Airway epithelial cell (primary cell): Measurements from ENCODE around the gene CMBL. TPM values are rescaled to one million over a fixed set of nuclear protein-coding genes. Genes with fewer than 3 reads are reported as not detected.

Experiments used
- total RNA-seq: library from RNA; depleted of rRNA; stranded (reverse); fragments of >200 nt; gene quantifications from 2 replicates; pipeline ENCODE4 v1.2.3, GENCODE V29; 2015

The CMBL gene
- 0.98 and 3.1 TPM in 2 replicates for total RNA-seq

DNA sequence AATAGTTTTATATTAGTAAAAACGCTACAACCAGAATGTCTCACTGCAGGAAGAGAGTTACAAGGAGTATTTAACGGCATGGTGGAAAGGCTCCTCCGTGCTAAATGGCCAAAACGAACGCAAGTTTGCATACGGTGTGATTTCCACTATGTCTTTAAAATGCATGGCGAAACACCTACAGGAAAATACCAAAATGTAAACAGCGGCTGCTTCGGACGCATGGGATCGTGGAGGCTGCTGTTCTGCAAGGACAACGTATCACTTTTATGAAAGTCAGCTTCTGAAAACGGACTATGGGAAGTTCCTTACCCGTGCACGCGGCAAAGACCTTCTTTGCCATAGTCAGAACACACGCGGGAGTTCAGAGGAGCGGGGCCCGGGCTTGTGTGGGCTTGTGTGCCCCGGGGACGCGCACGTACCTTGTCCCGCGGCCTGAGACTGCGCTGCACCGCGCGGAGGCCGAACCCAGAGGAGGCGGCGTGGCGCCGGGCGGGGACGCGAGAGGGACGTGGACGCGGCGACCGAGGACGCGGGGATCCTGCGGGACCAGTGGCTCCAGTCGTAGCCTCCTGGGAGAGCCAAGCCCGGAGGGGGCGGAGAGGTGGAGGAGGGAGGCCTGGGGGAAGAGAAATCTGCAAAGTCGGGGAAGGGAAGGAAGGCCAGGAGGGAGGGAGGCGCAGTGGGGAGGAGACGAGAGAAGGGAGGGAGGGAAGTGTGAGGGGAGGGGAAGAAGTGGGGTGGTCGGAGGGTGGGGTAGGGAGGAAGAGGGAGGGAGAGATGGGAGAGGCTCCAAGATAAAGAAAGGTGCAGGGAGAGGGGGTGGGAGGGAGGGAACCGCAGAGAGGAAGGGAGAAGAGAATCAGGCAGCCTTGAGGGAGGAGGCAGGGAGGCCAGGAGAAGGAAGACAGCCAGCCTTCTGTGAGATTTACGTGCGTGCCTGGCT lies at the start of gene CMBL:
TSS of gene CMBL (minus strand) at position 697 of the 943 bp plus-strand sequence. CDS start 17,140 bp downstream, outside the sequence.

DNA sequence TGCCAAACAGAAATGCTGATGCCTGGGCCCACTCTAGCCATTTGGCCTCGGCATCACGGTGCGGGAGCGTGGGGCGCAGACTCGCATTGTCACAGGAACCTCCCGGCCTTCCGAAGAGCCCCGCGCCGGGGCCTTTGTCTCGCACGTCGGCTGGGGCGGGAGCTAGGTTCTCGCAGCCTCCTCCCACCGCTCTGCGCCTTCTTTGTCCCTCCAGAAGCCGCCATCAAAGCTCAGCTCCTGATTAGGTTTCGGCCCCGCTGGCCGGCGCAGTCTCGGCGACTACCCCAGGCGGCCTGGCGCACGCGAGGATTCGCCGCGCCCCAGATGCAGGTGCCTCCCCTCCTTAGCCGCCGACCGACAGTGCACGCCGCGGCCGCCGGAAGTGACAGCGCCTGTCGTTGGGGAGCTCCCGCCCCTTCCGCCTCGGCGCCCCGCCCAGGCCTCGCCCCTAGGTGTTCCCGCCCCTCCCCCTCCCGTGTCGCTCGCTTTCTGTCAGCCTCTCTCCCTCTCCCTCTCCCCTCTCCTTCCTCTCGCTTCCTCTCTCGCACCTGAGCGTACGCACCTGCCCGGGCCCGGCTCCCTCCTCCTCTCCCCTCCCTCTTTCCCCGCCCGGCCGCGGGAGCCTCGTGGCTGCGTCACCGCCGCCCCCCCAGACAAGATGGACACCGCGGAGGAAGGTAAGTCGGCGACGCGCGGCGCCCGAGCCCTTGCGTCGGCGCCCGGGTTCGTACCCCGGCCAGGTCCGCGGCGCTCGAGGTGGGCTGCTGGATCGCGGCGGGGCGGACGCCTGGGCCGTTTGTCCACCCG lies 45.7 kb upstream of the CMBL start, which contains the start of gene MARCHF6:
TSS of gene MARCHF6 (plus strand) at position 455 of the 807 bp plus-strand sequence. CDS start at position 659, 204 bp downstream.

DNA sequence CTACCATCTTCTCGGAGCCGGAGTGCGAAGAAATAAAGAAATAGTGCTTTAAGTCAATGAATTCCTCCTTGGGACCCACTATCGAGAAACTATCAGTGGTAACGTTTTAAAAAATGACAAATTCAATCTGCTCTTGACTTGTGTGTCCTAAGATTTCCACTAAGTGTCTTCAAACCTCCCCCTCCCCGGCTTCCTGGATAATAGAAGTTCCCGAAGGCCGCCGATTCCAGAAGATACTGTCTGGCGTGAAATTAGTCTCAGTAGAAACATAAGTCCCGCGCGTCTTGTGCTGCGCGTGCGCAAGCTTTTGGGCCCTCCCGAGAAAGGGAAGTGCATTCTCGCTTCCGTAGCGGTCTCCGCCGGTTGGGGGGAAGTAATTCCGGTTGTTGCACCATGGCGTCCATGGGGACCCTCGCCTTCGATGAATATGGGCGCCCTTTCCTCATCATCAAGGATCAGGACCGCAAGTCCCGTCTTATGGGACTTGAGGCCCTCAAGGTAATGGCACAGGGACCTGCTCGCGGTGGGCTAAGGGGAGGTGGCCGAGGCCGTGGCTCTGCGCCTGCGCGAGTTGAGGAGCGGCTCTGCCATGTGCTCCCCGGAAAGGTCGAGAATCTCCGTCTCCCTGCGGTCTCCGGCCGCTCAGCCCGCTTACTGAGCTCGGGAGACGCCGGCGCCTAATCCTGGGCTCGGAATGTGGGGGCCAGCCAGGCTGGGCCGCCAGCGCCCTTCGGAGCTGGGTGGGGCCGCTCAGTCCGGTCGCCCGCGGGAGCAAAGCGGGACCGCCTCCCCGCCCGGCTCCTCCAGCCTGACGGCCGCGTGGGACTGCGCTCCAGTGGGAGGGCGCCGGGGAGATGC lies 57.5 kb downstream of the CMBL start, which contains the start of gene CCT5:
TSS of gene CCT5 (plus strand) at position 333 of the 858 bp plus-strand sequence. CDS start at position 394, 61 bp downstream.

Other genes with a start within 250 kb of the CMBL start
- gene ATPSCKMT, start 58.0 kb downstream of the CMBL start, total RNA-seq = 13.7 and 21.2 TPM in 2 replicates
- 458 and 511 TPM in 2 replicates for gene CCT5, start 57.6 kb downstream of the CMBL start, total RNA-seq
- 26.8 and 29.5 TPM in 2 replicates for gene MARCHF6, start 45.8 kb upstream of the CMBL start, total RNA-seq
- gene ROPN1L, start 134.0 kb upstream of the CMBL start, total RNA-seq = not detected in 2 replicates